Mucosa of stomach (tissue), 1 donor: ENCODE results near the gene TRAPPC4.

Experiments used
- H3K27me3 ChIP-seq: one replicate; pipeline ENCODE4 v1.7.0; 2013; ENCODE audit warnings: mild to moderate bottlenecking, low read length; ENCODE audit not compliant: control insufficient read depth, insufficient read depth
- H3K36me3 ChIP-seq: one replicate; pipeline ENCODE4 v1.7.0; 2013; ENCODE audit warnings: low read length; ENCODE audit not compliant: control insufficient read depth, insufficient read depth
- H3K4me1 ChIP-seq: one replicate; pipeline ENCODE4 v1.7.0; 2013; ENCODE audit warnings: mild to moderate bottlenecking, low read length; ENCODE audit not compliant: control insufficient read depth, insufficient read depth
- H3K4me3 ChIP-seq: one replicate; pipeline ENCODE4 v1.7.0; 2013; ENCODE audit warnings: low read length
- H3K9ac ChIP-seq: one replicate; pipeline ENCODE4 v1.7.0; 2013; ENCODE audit warnings: mild to moderate bottlenecking, low read length, moderate library complexity
- H3K9me3 ChIP-seq: one replicate; pipeline ENCODE4 v1.7.0; 2013; ENCODE audit warnings: mild to moderate bottlenecking, low read length, moderate library complexity; ENCODE audit not compliant: control insufficient read depth
- donor health status: Pancreatic carcinoma.

Gene TRAPPC4

DNA sequence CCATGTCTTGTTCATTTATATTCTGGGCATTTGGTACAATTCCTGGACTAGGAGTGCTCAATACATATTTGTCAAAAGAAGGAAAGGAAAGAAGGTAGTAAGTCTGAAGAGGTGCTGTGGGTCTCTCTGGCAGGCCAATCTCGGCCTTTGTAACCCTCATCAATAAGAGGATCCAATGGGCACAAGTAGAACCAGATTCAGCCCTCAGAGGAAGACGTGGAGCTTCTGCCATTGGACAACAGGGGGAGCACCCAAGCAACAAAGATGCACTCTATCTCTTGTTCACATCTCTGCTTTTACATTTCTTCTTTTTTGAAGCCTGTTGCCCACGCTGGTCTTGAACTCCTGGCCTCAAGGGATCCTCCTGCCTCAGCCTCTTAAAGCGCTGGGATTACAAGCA is 46.8 kb downstream of the TRAPPC4 start:
- H3K4me1 ChIP-seq = peaks cover 10% of the 10 kb centered on the region
- no peaks in the 10 kb centered on the region for H3K36me3 ChIP-seq
- H3K4me3 ChIP-seq = no peak overlapping the region
- no peak overlapping the region for H3K9ac ChIP-seq
- H3K27me3 ChIP-seq = no peaks in the 10 kb centered on the region
- H3K9me3 ChIP-seq = no peaks in the 10 kb centered on the region

DNA sequence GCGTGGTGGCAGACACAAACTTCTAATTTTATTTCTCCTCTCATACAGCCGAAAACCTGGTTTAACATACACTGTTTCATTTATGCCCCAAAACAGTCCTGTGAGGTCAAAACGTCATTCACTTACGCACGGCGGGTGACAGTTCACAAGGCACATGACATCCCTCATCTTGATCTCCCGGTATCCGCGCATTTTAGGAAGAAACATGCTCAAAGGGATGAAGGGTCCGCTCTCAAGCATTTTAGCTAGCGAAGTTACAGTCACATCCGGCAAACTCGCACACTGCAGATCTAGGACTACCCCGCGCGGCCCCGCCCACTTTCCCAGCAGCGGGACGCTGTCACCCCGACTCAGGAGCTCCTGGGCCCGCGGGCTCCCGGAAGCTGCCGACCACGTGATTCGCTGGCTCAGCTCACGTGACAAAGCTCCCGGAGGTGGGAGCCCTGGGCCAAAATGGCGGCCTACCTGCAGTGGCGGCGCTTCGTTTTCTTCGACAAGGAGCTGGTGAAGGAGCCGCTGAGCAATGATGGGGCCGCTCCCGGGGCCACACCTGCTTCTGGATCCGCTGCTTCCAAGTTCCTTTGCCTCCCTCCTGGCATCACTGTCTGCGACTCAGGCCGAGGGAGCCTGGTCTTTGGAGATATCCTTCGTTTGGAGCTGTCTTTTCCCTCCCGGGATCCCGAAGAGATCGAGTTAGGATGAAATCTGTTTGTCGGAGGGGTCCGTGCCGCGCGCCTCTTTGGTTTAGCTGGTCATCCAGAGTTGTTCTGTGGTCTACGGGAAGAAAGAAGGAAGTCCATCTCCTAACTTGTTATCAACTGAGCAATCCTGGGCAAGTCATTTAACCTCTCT is 49.0 kb downstream of the TRAPPC4 start, which contains the start of gene VPS11:
Gene VPS11, plus strand, starts transcription at position 448 of the 852 bp plus-strand sequence. Its CDS starts 6 bp downstream, at position 454.
- Histone ChIP-seq H3K9ac (peak within 1 kb of the TSS; percentile 95), H3K4me1 (peaks cover 8% of the 10 kb centered on the region), H3K27me3 (no peaks in the 10 kb centered on the region), H3K9me3 (no peaks in the 10 kb centered on the region), H3K36me3 (no peaks in the 10 kb centered on the region), H3K4me3 (peak within 1 kb of the TSS; percentile 98)
